Mesendoderm (in vitro differentiated cells): Measurements from ENCODE around the gene TMEM98.

ENCODE experiments used
- DNase-seq: peaks from one replicate; pipeline ENCODE4 v3.0.0; 2013
- H2AK5ac ChIP-seq: 2 replicates; pipeline ENCODE4 v1.6.1; 2013; ENCODE audit warnings: low read length, inconsistent platforms
- H2BK120ac ChIP-seq: 2 replicates; pipeline ENCODE4 v1.6.1; 2013; ENCODE audit warnings: low read depth, mild to moderate bottlenecking, low read length, moderate library complexity, mixed read lengths
- H2BK15ac ChIP-seq: replicated peaks from 2 replicates; pipeline ENCODE4 v1.6.1; 2013; ENCODE audit warnings: low read depth, mild to moderate bottlenecking, moderate library complexity
- H2BK5ac ChIP-seq: 2 replicates; pipeline ENCODE4 v1.6.1; 2013; ENCODE audit warnings: low read length, inconsistent platforms
- H3K18ac ChIP-seq: 2 replicates; pipeline ENCODE4 v1.6.1; 2013; ENCODE audit warnings: mild to moderate bottlenecking, low read length, mixed read lengths
- H3K23ac ChIP-seq: one replicate; pipeline ENCODE4 v1.6.1; 2013; ENCODE audit warnings: low read length
- H3K27ac ChIP-seq: 2 replicates; pipeline ENCODE4 v1.5.1; 2013; ENCODE audit warnings: low read depth, mild to moderate bottlenecking, inconsistent platforms, low read length, moderate library complexity
- H3K27me3 ChIP-seq: 2 replicates; pipeline ENCODE4 v1.6.1; 2013; ENCODE audit warnings: low read length, control low read depth, mild to moderate bottlenecking, inconsistent platforms; ENCODE audit not compliant: insufficient read depth, poor library complexity
- H3K36me3 ChIP-seq: 2 replicates; pipeline ENCODE4 v1.6.1; 2013; ENCODE audit warnings: low read length, inconsistent platforms; ENCODE audit not compliant: control insufficient read depth, insufficient read depth
- H3K4ac ChIP-seq: one replicate; pipeline ENCODE4 v1.6.1; 2013; ENCODE audit warnings: low read depth, mild to moderate bottlenecking, low read length, moderate library complexity
- H3K4me1 ChIP-seq: 2 replicates; pipeline ENCODE4 v1.6.1; 2013; ENCODE audit warnings: low read depth, low read length, inconsistent platforms; ENCODE audit not compliant: control insufficient read depth
- H3K4me2 ChIP-seq: 2 replicates; pipeline ENCODE4 v1.6.1; 2013; ENCODE audit warnings: low read length
- H3K4me3 ChIP-seq: 2 replicates; pipeline ENCODE4 v1.5.1; 2013; ENCODE audit warnings: mild to moderate bottlenecking, low read length
- H3K56ac ChIP-seq: one replicate; pipeline ENCODE4 v1.6.1; 2013; ENCODE audit warnings: low read length
- H3K79me1 ChIP-seq: 2 replicates; pipeline ENCODE4 v1.6.1; 2013; ENCODE audit warnings: low read length, inconsistent platforms
- H3K79me2 ChIP-seq: 2 replicates; pipeline ENCODE4 v1.6.1; 2013; ENCODE audit warnings: mild to moderate bottlenecking, low read length; ENCODE audit not compliant: control insufficient read depth, insufficient read depth
- H3K9ac ChIP-seq: 2 replicates; pipeline ENCODE4 v1.6.1; 2013; ENCODE audit warnings: low read length, inconsistent platforms
- H4K5ac ChIP-seq: one replicate; pipeline ENCODE4 v1.6.1; 2013; ENCODE audit warnings: low read length
- H4K8ac ChIP-seq: one replicate; pipeline ENCODE4 v1.6.1; 2013; ENCODE audit warnings: low read depth, mild to moderate bottlenecking, control low read depth, low read length, moderate library complexity
- WGBS: extraction: QIAGEN DNeasy Blood & Tissue Kit; methylation state at CpG from one replicate; pipeline ENCODE4 v1.1.7; 2013; ENCODE audit warnings: low lambda C conversion rate, missing lambda C conversion rate; ENCODE audit not compliant: insufficient coverage; ENCODE audit errors: extremely low coverage; 5-methylcytosine and 5-hydroxymethylcytosine counted together

TMEM98 gene

DNA sequence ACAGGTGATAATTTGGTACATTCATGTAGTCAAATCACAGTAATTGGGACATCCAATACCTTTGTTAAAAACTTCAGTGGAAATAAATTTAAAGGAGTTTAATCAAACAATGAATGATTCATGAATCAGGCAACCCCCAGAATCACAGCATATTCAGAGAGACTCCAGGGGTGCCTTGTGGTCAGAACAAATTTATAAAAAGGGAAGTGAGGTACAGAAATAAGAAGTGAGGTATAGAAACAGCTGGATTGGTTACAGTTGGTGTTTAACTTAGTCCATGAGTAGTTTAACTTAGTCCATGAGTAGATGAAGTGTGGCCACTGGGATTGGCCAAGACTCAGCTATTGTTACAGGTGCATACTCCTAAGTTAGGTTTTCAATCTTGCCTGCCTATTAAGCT is 25.1 kb downstream of the TMEM98 start:
- Histone ChIP-seq H3K4ac (no peak overlapping the region), H4K5ac (no peak overlapping the region), H3K23ac (no peak overlapping the region), H3K18ac (no peak overlapping the region), H2AK5ac (no peak overlapping the region), H3K9ac (no peak overlapping the region), H4K8ac (no peak overlapping the region), H3K27ac (no peak overlapping the region), H3K36me3 (no peaks in the 10 kb centered on the region), H3K4me3 (no peak overlapping the region), H3K27me3 (no peaks in the 10 kb centered on the region), H3K4me2 (no peak overlapping the region), H3K56ac (no peak overlapping the region), H2BK15ac (no peak overlapping the region), H3K79me2 (no peaks in the 10 kb centered on the region), H2BK120ac (no peak overlapping the region), H3K79me1 (no peaks in the 10 kb centered on the region), H2BK5ac (no peak overlapping the region), H3K4me1 (no peaks in the 10 kb centered on the region)
- no peak for DNase-seq

DNA sequence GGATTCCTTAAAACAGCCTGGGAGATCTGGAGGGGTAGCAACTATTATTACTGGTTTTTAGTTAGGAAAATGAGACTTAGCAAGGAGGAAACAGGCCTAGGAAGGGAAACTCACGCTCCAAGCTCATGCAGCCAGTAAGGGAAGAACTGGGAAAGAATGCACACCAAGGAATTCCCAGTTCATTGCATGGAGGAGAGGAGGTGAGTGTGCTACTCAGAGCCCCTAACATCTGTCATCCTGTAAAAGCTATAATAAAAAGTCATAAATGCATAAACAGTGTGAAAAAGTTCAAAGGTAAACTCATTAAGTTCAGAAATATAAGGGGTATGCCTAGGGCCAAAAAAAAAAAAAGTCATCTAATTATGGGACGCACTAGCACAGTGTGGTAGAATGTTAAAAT is 25.9 kb downstream of the TMEM98 start:
- H3K18ac ChIP-seq, result no peak overlapping the region
- no peak overlapping the region for H3K4me2 ChIP-seq
- no peaks in the 10 kb centered on the region for H3K36me3 ChIP-seq
- no peak overlapping the region for H2BK120ac ChIP-seq
- no peak overlapping the region for H2BK5ac ChIP-seq
- no CpG with 5 or more reads among the region's 2 CpGs for WGBS
- no peaks in the 10 kb centered on the region for H3K27me3 ChIP-seq
- no peak overlapping the region for H3K4ac ChIP-seq
- H2AK5ac ChIP-seq, result no peak overlapping the region
- H3K56ac ChIP-seq, result no peak overlapping the region
- no peaks in the 10 kb centered on the region for H3K79me2 ChIP-seq
- no peaks in the 10 kb centered on the region for H3K4me1 ChIP-seq
- no peak overlapping the region for H3K27ac ChIP-seq
- no peaks in the 10 kb centered on the region for H3K79me1 ChIP-seq
- H4K5ac ChIP-seq, result no peak overlapping the region
- no peak overlapping the region for H4K8ac ChIP-seq
- no peak overlapping the region for H3K9ac ChIP-seq
- no peak overlapping the region for H3K23ac ChIP-seq
- DNase-seq, result no peak
- no peak overlapping the region for H3K4me3 ChIP-seq
- no peak overlapping the region for H2BK15ac ChIP-seq

DNA sequence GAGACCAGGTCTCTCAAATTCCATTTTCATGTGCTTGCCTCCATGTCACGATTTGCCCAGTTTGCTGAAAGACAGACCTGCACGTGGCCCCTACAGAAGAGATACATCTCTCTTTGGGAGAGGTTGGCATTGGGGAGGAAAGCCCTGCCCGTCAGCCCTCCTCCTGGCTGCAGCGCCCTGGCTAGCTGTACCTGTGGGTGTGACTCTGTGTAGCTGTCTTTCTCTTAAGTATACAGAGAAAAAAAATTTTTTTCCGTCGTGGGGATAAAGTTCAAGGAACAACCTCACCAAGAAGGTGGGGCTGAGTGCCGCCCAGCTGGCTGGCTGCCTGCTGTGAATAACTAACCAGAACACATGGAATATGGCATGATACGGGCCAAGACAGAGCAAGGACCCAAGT is 26.5 kb downstream of the TMEM98 start:
- Histone ChIP-seq H3K18ac (no peak overlapping the region), H3K79me1 (no peaks in the 10 kb centered on the region), H2AK5ac (no peak overlapping the region), H3K23ac (no peak overlapping the region), H3K79me2 (no peaks in the 10 kb centered on the region), H3K27me3 (no peaks in the 10 kb centered on the region), H2BK120ac (no peak overlapping the region), H2BK15ac (no peak overlapping the region), H4K8ac (no peak overlapping the region), H3K4me1 (no peaks in the 10 kb centered on the region), H3K4me2 (no peak overlapping the region), H3K4me3 (no peak overlapping the region), H2BK5ac (no peak overlapping the region), H3K36me3 (no peaks in the 10 kb centered on the region), H3K4ac (no peak overlapping the region), H3K56ac (no peak overlapping the region), H3K27ac (no peak overlapping the region), H3K9ac (no peak overlapping the region), H4K5ac (no peak overlapping the region)
- no peak for DNase-seq
- WGBS, result no CpG with 5 or more reads among the region's 8 CpGs

DNA sequence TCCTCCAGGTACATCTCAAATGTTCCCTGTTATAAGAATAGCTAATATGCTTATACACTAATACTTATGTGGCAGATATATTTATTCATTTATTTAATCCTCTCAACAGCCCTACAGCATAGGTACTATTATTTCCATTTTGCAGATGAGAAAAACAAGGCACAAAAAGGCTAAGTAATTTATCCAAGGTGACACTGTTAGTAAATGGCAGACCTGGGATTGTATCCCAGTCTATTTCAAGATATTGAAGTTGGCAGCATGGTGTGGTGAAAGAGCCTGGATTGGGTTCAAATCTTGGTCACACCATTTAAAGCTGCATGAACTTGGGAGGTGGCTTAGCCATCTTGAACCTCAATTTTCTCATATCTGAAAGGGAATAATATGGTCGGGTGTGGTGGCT is 27.2 kb downstream of the TMEM98 start:
- H3K4me1 ChIP-seq, result no peaks in the 10 kb centered on the region
- no peak overlapping the region for H4K5ac ChIP-seq
- H3K4me2 ChIP-seq, result no peak overlapping the region
- H3K27me3 ChIP-seq, result no peaks in the 10 kb centered on the region
- H3K79me1 ChIP-seq, result no peaks in the 10 kb centered on the region
- no peak overlapping the region for H3K56ac ChIP-seq
- H3K23ac ChIP-seq, result no peak overlapping the region
- no peak overlapping the region for H3K4ac ChIP-seq
- no peak overlapping the region for H4K8ac ChIP-seq
- no peak overlapping the region for H2BK120ac ChIP-seq
- no peak overlapping the region for H3K18ac ChIP-seq
- H2BK5ac ChIP-seq, result no peak overlapping the region
- no peak overlapping the region for H2BK15ac ChIP-seq
- no peaks in the 10 kb centered on the region for H3K36me3 ChIP-seq
- H3K27ac ChIP-seq, result no peak overlapping the region
- no peak overlapping the region for H3K4me3 ChIP-seq
- DNase-seq, result no peak
- WGBS, result no CpG with 5 or more reads among the region's 1 CpG
- no peaks in the 10 kb centered on the region for H3K79me2 ChIP-seq
- H3K9ac ChIP-seq, result no peak overlapping the region
- no peak overlapping the region for H2AK5ac ChIP-seq

DNA sequence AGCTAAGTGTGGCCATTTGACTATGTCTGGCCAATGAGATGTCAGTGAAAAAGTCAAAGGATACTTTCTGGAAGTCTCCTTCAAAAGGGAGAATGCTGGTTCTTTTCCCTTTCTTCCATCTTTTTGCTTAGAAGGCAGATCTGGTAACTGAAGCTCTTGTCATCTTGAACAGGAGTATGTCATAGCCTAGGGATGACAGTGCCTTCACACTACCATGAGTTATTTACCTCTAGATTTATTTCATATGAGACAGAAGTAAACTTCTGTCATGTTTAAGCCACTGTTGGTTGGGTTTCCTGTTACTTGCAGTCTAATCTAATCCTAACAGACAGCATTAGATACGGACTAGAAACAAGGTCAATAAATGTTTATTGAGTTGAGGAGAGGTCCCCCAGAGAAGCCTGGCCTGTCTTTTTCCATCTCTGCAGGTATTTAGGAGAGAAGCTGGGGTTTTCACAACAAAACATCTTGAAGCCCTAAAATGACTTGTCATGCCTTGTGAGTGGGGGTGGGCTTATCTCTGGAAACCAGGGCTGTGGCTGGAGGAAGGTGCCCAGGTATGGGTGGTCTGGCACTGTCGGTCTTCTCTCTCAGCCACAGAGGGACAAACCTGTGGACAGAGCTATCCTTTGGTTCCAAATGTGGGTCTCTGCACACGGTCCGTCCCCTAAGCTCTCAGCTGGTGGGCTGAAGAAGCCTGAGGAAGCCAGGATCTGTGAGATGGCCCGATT is 28.5 kb downstream of the TMEM98 start:
- H3K56ac ChIP-seq, result no peak overlapping the region
- H2AK5ac ChIP-seq, result no peak overlapping the region
- no peaks in the 10 kb centered on the region for H3K79me2 ChIP-seq
- no peak overlapping the region for H2BK120ac ChIP-seq
- no peak overlapping the region for H3K4me2 ChIP-seq
- no peaks in the 10 kb centered on the region for H3K27me3 ChIP-seq
- H4K8ac ChIP-seq, result no peak overlapping the region
- no peak overlapping the region for H4K5ac ChIP-seq
- no peak overlapping the region for H3K18ac ChIP-seq
- H3K79me1 ChIP-seq, result no peaks in the 10 kb centered on the region
- no CpG with 5 or more reads among the region's 5 CpGs for WGBS
- H3K4ac ChIP-seq, result no peak overlapping the region
- H2BK5ac ChIP-seq, result no peak overlapping the region
- H3K4me1 ChIP-seq, result no peaks in the 10 kb centered on the region
- H3K23ac ChIP-seq, result no peak overlapping the region
- no peak overlapping the region for H2BK15ac ChIP-seq
- H3K27ac ChIP-seq, result no peak overlapping the region
- no peaks in the 10 kb centered on the region for H3K36me3 ChIP-seq
- no peak for DNase-seq
- no peak overlapping the region for H3K4me3 ChIP-seq
- H3K9ac ChIP-seq, result no peak overlapping the region

DNA sequence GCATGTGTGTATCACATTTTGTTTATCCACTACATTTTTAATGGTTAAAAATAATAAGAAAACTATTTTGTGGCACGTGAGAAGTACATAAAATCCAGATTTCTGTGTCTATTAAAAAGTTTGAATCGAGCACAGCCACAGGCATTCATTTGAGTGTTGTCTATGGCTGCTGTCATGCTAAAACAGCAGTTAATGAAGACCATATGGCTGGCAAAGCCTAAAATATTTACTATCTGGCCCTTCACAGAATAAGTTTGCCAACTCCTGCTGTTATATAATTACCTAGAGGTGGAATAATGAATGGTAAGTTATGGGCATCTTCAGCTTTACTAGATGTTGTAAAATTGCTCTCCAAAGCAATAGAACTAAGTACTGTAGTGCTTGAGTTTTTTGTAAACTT is 30.5 kb downstream of the TMEM98 start:
- Histone ChIP-seq H2AK5ac (no peak overlapping the region), H3K36me3 (no peaks in the 10 kb centered on the region), H3K4me1 (no peaks in the 10 kb centered on the region), H3K18ac (no peak overlapping the region), H3K79me2 (no peaks in the 10 kb centered on the region), H3K79me1 (no peaks in the 10 kb centered on the region), H2BK5ac (no peak overlapping the region), H3K9ac (no peak overlapping the region), H2BK120ac (no peak overlapping the region), H3K23ac (no peak overlapping the region), H3K27me3 (no peaks in the 10 kb centered on the region), H4K8ac (no peak overlapping the region), H3K4ac (no peak overlapping the region), H3K27ac (no peak overlapping the region), H2BK15ac (no peak overlapping the region), H3K56ac (no peak overlapping the region), H4K5ac (no peak overlapping the region), H3K4me3 (no peak overlapping the region), H3K4me2 (no peak overlapping the region)
- no CpG with 5 or more reads among the region's 2 CpGs for WGBS
- DNase-seq, result no peak
